ENCODE data around the gene TPCN1.

DNA sequence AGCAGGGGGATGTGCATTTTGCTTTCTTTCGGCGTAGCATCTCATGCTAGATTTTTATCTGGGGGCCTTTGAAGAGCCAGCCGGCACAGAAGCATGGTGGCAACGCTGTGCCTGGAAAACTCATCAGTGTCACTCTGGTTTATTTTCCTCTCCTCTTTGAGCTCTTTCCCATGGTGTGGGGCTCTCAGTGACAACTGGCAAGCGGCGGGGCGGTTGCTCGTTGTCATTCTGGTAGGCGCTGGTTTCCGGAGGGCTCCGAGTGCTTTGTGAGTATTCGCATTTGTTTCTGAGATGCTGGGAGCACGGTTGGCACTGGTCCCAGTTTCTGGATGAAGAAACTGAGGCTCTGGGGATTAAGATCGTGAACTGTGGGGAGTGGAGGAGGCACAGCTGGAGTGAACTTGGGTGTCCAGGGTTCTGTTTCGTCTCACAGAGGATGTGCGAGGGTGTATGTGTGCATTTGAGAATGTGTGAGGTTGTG, 23.3 kb downstream of the TPCN1 start:
- TF ChIP-seq, protein P1, sequence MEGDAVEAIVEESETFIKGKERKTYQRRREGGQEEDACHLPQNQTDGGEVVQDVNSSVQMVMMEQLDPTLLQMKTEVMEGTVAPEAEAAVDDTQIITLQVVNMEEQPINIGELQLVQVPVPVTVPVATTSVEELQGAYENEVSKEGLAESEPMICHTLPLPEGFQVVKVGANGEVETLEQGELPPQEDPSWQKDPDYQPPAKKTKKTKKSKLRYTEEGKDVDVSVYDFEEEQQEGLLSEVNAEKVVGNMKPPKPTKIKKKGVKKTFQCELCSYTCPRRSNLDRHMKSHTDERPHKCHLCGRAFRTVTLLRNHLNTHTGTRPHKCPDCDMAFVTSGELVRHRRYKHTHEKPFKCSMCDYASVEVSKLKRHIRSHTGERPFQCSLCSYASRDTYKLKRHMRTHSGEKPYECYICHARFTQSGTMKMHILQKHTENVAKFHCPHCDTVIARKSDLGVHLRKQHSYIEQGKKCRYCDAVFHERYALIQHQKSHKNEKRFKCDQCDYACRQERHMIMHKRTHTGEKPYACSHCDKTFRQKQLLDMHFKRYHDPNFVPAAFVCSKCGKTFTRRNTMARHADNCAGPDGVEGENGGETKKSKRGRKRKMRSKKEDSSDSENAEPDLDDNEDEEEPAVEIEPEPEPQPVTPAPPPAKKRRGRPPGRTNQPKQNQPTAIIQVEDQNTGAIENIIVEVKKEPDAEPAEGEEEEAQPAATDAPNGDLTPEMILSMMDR (IDR thresholded peaks at IDR 0.05; ENCODE audit: insufficient read depth, low read depth, low read length) = no peak
- no peak for TF ChIP-seq EZH2 (IDR thresholded peaks at IDR 0.05; ENCODE audit: insufficient read depth, low read length)
